WTC11 (cell line): Measurements from ENCODE around the gene PFN1. TPM values are rescaled to one million over a fixed set of nuclear protein-coding genes. Genes with fewer than 3 reads are reported as not detected.

ENCODE experiments used
- ATAC-seq: fragments of 200-7000 bp; cut with Tn5 transposase; 2 replicates; pipeline ENCODE4 v1.10.0; 2021; ENCODE audit warnings: mild to moderate bottlenecking, moderate library complexity
- CTCF ChIA-PET: fragments of 300-600 bp; sonication (Branson Sonifier 250); formaldehyde crosslinking; loops from one replicate; lab custom pipeline; 2021; ENCODE audit warnings: antibody characterized with exemption; lab: Charles Lee
- POLR2A ChIA-PET: fragments of 350-600 bp; sonication (Branson Sonifier 250); formaldehyde crosslinking; loops from one replicate; lab custom pipeline; 2021; ENCODE audit warnings: antibody characterized with exemption; lab: Charles Lee
- DNase-seq: peaks from one replicate; pipeline ENCODE4 v3.0.0; 2021; ENCODE audit warnings: low spot score
- H3K27ac Mint-ChIP-seq: 2 replicates; pipeline ENCODE4 v1.8.0; 2021; ENCODE audit warnings: mixed read lengths
- H3K27me3 Mint-ChIP-seq: 2 replicates; pipeline ENCODE4 v1.8.0; 2021; ENCODE audit warnings: low read depth, mild to moderate bottlenecking, moderate library complexity, mixed read lengths
- H3K36me3 Mint-ChIP-seq: 2 replicates; pipeline ENCODE4 v1.8.0; 2021; ENCODE audit warnings: mixed read lengths
- H3K4me1 Mint-ChIP-seq: 2 replicates; pipeline ENCODE4 v1.8.0; 2022; ENCODE audit warnings: mixed read lengths
- H3K4me3 Mint-ChIP-seq: 2 replicates; pipeline ENCODE4 v1.8.0; 2021; ENCODE audit warnings: mild to moderate bottlenecking, moderate library complexity, mixed read lengths
- H3K9me3 Mint-ChIP-seq: 2 replicates; pipeline ENCODE4 v1.8.0; 2021; ENCODE audit warnings: mixed read lengths
- CBFB ChIP-seq: sonication (generic); formaldehyde crosslinking; IDR thresholded peaks from 2 replicates; pipeline ENCODE4 v1.8.1; 2022; ENCODE audit warnings: mild to moderate bottlenecking, low read depth, missing genetic modification reagents
- EMX1 ChIP-seq: fragments of 250-450 bp; sonication (Bioruptor Pico); IDR thresholded peaks from 2 replicates; pipeline ENCODE4 v1.8.0; 2021; ENCODE audit warnings: mild to moderate bottlenecking
- FOXJ3 ChIP-seq: sonication (generic); formaldehyde crosslinking; IDR thresholded peaks from 2 replicates; pipeline ENCODE4 v1.9.0; 2021; ENCODE audit warnings: missing genetic modification reagents, mild to moderate bottlenecking, borderline replicate concordance
- GRHL2 ChIP-seq: fragments of 250-450 bp; sonication (Bioruptor Pico); IDR thresholded peaks from 2 replicates; pipeline ENCODE4 v1.8.0; 2022; ENCODE audit warnings: mild to moderate bottlenecking, moderate library complexity; ENCODE audit not compliant: insufficient replicate concordance, severe bottlenecking
- MXD4 ChIP-seq: fragments of 250-450 bp; sonication (Bioruptor Pico); IDR thresholded peaks from 2 replicates; pipeline ENCODE4 v1.8.0; 2021; ENCODE audit warnings: mild to moderate bottlenecking, moderate library complexity, borderline replicate concordance
- SMAD4 ChIP-seq: sonication (generic); formaldehyde crosslinking; IDR thresholded peaks from 2 replicates; pipeline ENCODE4 v1.8.0; 2022; ENCODE audit warnings: mild to moderate bottlenecking, missing genetic modification reagents
- TEAD4 ChIP-seq: sonication (generic); formaldehyde crosslinking; IDR thresholded peaks from 2 replicates; pipeline ENCODE4 v1.8.0; 2022; ENCODE audit warnings: mild to moderate bottlenecking, missing genetic modification reagents
- total RNA-seq: library from RNA; stranded (reverse); gene quantifications from 3 replicates; pipeline ENCODE4 v1.2.3, GENCODE V29; 2021
- TF ChIP-seq, protein P1 (sequence below): sonication (generic); formaldehyde crosslinking; IDR thresholded peaks from 2 replicates; pipeline ENCODE4 v1.8.0; 2022; ENCODE audit warnings: mild to moderate bottlenecking, missing genetic modification reagents
- TF ChIP-seq, protein P2 (sequence below): fragments of 250-450 bp; sonication (Bioruptor Pico); IDR thresholded peaks from 2 replicates; pipeline ENCODE4 v1.9.0; 2021; ENCODE audit warnings: mild to moderate bottlenecking
- TF ChIP-seq, protein P3 (sequence below): sonication (generic); formaldehyde crosslinking; IDR thresholded peaks from 2 replicates; pipeline ENCODE4 v1.8.0; 2023; ENCODE audit warnings: mild to moderate bottlenecking, missing genetic modification reagents
- TF ChIP-seq, protein P4 (sequence below): fragments of 250-450 bp; sonication (Bioruptor Pico); IDR thresholded peaks from 2 replicates; pipeline ENCODE4 v1.8.0; 2021; ENCODE audit warnings: mild to moderate bottlenecking
- TF ChIP-seq, protein P5 (sequence below): fragments of 250-450 bp; sonication (Bioruptor Pico); IDR thresholded peaks from 2 replicates; pipeline ENCODE4 v1.9.0; 2021; ENCODE audit warnings: mild to moderate bottlenecking, borderline replicate concordance
- TF ChIP-seq, protein P6 (sequence below): sonication (generic); formaldehyde crosslinking; IDR thresholded peaks from 2 replicates; pipeline ENCODE4 v1.8.0; 2022; ENCODE audit warnings: mild to moderate bottlenecking, missing genetic modification reagents
- TF ChIP-seq, protein P7 (sequence below): fragments of 250-450 bp; sonication (Bioruptor Pico); IDR thresholded peaks from 2 replicates; pipeline ENCODE4 v1.9.0; 2021; ENCODE audit warnings: mild to moderate bottlenecking

The PFN1 gene
- total RNA-seq, 1 experiment from 2014 or later = 1,289 TPM

DNA sequence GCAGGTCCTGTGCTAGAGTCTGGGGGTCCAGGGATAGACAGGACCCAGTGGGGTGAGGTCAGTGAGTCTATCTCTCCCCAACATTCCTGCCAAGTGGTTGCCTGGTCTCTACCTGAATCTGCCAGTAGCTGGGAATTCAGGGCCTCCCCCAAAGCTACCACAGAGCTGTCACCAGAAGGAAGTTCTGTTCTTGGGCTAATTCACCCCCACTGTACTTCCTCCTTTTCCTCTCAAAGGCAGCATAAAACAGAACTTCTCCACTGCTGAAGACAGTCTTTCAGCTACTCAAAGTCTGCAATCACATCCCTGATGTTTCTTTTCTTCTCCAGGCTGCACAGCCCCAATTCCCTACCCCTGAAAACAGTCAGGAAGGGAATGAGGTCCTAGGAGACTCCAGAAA lies 30.4 kb upstream of the PFN1 start (continued):
- TF ChIP-seq, protein P1, sequence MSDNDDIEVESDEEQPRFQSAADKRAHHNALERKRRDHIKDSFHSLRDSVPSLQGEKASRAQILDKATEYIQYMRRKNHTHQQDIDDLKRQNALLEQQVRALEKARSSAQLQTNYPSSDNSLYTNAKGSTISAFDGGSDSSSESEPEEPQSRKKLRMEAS (CRISPR knock-in tag) = no peak
- no peak for TF ChIP-seq EMX1 (CRISPR knock-in tag)

DNA sequence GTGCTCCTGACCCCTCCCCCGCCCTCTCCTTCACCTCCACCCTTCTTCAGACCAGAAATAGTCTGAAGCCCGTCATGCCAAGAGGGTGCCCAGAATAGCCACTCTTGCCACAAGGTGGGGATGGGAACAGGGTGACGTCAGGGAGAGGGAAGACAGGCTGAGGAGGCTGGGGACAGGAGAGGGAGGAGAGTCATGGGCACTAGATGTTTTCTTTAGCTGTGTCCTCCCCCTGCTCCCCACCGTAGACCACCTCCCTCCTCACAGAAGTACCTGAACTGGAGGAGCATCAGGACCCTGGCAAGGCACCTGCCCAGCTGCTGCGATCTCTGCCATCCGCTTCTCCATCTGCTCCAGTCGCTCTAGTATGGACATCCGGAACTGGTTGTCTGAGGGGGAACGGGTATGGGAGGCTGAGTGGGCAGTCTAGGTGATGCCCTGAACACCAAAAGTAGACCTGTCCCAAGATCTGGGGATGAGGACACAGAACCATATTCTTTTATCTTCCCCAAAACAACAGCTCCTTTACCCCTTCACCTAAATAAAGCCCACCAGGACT lies 25.9 kb upstream of the PFN1 start:
- H3K4me3 Mint-ChIP-seq = no peak overlapping the region
- CTCF ChIA-PET = no interaction called here
- no peak for TF ChIP-seq TEAD4 (CRISPR knock-in tag)
- TF ChIP-seq CBFB (CRISPR knock-in tag) = no peak
- TF ChIP-seq, protein P2, sequence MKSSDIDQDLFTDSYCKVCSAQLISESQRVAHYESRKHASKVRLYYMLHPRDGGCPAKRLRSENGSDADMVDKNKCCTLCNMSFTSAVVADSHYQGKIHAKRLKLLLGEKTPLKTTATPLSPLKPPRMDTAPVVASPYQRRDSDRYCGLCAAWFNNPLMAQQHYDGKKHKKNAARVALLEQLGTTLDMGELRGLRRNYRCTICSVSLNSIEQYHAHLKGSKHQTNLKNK (CRISPR knock-in tag) = no peak
- TF ChIP-seq, protein P3, sequence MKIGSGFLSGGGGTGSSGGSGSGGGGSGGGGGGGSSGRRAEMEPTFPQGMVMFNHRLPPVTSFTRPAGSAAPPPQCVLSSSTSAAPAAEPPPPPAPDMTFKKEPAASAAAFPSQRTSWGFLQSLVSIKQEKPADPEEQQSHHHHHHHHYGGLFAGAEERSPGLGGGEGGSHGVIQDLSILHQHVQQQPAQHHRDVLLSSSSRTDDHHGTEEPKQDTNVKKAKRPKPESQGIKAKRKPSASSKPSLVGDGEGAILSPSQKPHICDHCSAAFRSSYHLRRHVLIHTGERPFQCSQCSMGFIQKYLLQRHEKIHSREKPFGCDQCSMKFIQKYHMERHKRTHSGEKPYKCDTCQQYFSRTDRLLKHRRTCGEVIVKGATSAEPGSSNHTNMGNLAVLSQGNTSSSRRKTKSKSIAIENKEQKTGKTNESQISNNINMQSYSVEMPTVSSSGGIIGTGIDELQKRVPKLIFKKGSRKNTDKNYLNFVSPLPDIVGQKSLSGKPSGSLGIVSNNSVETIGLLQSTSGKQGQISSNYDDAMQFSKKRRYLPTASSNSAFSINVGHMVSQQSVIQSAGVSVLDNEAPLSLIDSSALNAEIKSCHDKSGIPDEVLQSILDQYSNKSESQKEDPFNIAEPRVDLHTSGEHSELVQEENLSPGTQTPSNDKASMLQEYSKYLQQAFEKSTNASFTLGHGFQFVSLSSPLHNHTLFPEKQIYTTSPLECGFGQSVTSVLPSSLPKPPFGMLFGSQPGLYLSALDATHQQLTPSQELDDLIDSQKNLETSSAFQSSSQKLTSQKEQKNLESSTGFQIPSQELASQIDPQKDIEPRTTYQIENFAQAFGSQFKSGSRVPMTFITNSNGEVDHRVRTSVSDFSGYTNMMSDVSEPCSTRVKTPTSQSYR (CRISPR knock-in tag) = no peak
- TF ChIP-seq, protein P4, sequence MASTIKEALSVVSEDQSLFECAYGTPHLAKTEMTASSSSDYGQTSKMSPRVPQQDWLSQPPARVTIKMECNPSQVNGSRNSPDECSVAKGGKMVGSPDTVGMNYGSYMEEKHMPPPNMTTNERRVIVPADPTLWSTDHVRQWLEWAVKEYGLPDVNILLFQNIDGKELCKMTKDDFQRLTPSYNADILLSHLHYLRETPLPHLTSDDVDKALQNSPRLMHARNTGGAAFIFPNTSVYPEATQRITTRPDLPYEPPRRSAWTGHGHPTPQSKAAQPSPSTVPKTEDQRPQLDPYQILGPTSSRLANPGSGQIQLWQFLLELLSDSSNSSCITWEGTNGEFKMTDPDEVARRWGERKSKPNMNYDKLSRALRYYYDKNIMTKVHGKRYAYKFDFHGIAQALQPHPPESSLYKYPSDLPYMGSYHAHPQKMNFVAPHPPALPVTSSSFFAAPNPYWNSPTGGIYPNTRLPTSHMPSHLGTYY (CRISPR knock-in tag) = no peak
- TF ChIP-seq, protein P5, sequence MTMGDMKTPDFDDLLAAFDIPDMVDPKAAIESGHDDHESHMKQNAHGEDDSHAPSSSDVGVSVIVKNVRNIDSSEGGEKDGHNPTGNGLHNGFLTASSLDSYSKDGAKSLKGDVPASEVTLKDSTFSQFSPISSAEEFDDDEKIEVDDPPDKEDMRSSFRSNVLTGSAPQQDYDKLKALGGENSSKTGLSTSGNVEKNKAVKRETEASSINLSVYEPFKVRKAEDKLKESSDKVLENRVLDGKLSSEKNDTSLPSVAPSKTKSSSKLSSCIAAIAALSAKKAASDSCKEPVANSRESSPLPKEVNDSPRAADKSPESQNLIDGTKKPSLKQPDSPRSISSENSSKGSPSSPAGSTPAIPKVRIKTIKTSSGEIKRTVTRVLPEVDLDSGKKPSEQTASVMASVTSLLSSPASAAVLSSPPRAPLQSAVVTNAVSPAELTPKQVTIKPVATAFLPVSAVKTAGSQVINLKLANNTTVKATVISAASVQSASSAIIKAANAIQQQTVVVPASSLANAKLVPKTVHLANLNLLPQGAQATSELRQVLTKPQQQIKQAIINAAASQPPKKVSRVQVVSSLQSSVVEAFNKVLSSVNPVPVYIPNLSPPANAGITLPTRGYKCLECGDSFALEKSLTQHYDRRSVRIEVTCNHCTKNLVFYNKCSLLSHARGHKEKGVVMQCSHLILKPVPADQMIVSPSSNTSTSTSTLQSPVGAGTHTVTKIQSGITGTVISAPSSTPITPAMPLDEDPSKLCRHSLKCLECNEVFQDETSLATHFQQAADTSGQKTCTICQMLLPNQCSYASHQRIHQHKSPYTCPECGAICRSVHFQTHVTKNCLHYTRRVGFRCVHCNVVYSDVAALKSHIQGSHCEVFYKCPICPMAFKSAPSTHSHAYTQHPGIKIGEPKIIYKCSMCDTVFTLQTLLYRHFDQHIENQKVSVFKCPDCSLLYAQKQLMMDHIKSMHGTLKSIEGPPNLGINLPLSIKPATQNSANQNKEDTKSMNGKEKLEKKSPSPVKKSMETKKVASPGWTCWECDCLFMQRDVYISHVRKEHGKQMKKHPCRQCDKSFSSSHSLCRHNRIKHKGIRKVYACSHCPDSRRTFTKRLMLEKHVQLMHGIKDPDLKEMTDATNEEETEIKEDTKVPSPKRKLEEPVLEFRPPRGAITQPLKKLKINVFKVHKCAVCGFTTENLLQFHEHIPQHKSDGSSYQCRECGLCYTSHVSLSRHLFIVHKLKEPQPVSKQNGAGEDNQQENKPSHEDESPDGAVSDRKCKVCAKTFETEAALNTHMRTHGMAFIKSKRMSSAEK (CRISPR knock-in tag) = no peak
- TF ChIP-seq MXD4 (CRISPR knock-in tag) = no peak
- TF ChIP-seq, protein P6, sequence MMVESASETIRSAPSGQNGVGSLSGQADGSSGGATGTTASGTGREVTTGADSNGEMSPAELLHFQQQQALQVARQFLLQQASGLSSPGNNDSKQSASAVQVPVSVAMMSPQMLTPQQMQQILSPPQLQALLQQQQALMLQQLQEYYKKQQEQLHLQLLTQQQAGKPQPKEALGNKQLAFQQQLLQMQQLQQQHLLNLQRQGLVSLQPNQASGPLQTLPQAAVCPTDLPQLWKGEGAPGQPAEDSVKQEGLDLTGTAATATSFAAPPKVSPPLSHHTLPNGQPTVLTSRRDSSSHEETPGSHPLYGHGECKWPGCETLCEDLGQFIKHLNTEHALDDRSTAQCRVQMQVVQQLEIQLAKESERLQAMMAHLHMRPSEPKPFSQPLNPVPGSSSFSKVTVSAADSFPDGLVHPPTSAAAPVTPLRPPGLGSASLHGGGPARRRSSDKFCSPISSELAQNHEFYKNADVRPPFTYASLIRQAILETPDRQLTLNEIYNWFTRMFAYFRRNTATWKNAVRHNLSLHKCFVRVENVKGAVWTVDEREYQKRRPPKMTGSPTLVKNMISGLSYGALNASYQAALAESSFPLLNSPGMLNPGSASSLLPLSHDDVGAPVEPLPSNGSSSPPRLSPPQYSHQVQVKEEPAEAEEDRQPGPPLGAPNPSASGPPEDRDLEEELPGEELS = no peak
- TF ChIP-seq, protein P7, sequence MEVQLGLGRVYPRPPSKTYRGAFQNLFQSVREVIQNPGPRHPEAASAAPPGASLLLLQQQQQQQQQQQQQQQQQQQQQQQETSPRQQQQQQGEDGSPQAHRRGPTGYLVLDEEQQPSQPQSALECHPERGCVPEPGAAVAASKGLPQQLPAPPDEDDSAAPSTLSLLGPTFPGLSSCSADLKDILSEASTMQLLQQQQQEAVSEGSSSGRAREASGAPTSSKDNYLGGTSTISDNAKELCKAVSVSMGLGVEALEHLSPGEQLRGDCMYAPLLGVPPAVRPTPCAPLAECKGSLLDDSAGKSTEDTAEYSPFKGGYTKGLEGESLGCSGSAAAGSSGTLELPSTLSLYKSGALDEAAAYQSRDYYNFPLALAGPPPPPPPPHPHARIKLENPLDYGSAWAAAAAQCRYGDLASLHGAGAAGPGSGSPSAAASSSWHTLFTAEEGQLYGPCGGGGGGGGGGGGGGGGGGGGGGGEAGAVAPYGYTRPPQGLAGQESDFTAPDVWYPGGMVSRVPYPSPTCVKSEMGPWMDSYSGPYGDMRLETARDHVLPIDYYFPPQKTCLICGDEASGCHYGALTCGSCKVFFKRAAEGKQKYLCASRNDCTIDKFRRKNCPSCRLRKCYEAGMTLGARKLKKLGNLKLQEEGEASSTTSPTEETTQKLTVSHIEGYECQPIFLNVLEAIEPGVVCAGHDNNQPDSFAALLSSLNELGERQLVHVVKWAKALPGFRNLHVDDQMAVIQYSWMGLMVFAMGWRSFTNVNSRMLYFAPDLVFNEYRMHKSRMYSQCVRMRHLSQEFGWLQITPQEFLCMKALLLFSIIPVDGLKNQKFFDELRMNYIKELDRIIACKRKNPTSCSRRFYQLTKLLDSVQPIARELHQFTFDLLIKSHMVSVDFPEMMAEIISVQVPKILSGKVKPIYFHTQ = no peak
- no peak for TF ChIP-seq SMAD4 (CRISPR knock-in tag)
- no peak for TF ChIP-seq FOXJ3
- no peak for TF ChIP-seq GRHL2
- DNase-seq (no peak), ATAC-seq (no peak)
- peaks cover 77% of the 10 kb centered on the region for H3K27me3 Mint-ChIP-seq
- H3K9me3 Mint-ChIP-seq = no peaks in the 10 kb centered on the region
- H3K27ac Mint-ChIP-seq = no peak overlapping the region
- POLR2A ChIA-PET = no interaction called here
- H3K36me3 Mint-ChIP-seq = peaks cover 5% of the 10 kb centered on the region
- peaks cover 17% of the 10 kb centered on the region for H3K4me1 Mint-ChIP-seq
